ENCODE measurements around the gene IGFBP5. TPM values are rescaled to one million over a fixed set of nuclear protein-coding genes. Genes with fewer than 3 reads are reported as not detected.

IGFBP5 gene
- total and polyA plus RNA-seq, 2 donors (not counting 3 experiments of a cell fraction or from before 2014, with no cell fraction given), result 0.06 TPM; not detected in 1

- intact Hi-C loops (cut with micrococcal nuclease), result no loop called here
- Histone ChIP-seq H3K27me3 (ENCODE audit: control insufficient read depth in 2 of 2, insufficient read depth in 2 of 2, low read length in 2 of 2) (peaks cover 0 to 5% of the 10 kb centered on the region in 2 experiments), H4K20me1 (replicated peaks; ENCODE audit: control insufficient read depth, extremely low read depth, insufficient read depth, low read length) (no peaks in the 10 kb centered on the region), H2AFZ (ENCODE audit: low read depth, low read length) (no peak overlapping the region), H3K27ac (ENCODE audit: insufficient read depth, low read depth, low read length) (no peak overlapping the region), H3K4me1 (ENCODE audit: control insufficient read depth, extremely low read depth, insufficient read depth, low read length) (no peaks in the 10 kb centered on the region), H3K9me3 (replicated peaks; ENCODE audit: control insufficient read depth, insufficient read depth, low read length) (no peaks in the 10 kb centered on the region), H3K9me1 (replicated peaks; ENCODE audit: control insufficient read depth, extremely low read depth, insufficient read depth, low read length) (no peaks in the 10 kb centered on the region), H3K4me2 (ENCODE audit: insufficient read depth, low read length) (no peak overlapping the region), H3K36me3 (ENCODE audit: control insufficient read depth in 2 of 2, extremely low read depth in 1 of 2, insufficient read depth in 2 of 2, low read length in 2 of 2) (no peaks in the 10 kb centered on the region), H3K79me2 (ENCODE audit: control insufficient read depth, insufficient read depth, low read length) (no peaks in the 10 kb centered on the region), H3K4me3 (replicated peaks in 1 of 3; ENCODE audit: insufficient read depth in 1 of 3, low read depth in 1 of 3, low read length in 3 of 3) (no peak overlapping the region), H3K9ac (replicated peaks; ENCODE audit: extremely low read depth, insufficient read depth, low read length) (no peak overlapping the region)
- no TSS peak for BruUV-seq (replicated peaks)
- DNase-seq (ENCODE audit: low read depth, low spot score) (no peak), FAIRE-seq (no peak)
- POLR2A ChIA-PET, result no interaction called here
- dilution Hi-C loops (cut with MboI; ENCODE audit: extremely low pct_ligation_motif_present, low sequenced_read_pairs), result no loop called here
- CTCF ChIA-PET, result no interaction called here
- TF ChIP-seq MYC (IDR thresholded peaks at IDR 0.05; ENCODE audit: low read depth, low read length) (no peak), FOS (IDR thresholded peaks at IDR 0.05; ENCODE audit: borderline replicate concordance, insufficient read depth, low read length) (no peak), EZH2 (IDR thresholded peaks at IDR 0.05; ENCODE audit: borderline replicate concordance, low read depth, low read length, severe bottlenecking) (no peak)
These were observed 69.0 kb downstream of the IGFBP5 start for GRCh38 chr2:216626168-216626874.

- Histone ChIP-seq H2AFZ (ENCODE audit: low read depth, low read length) (no peak overlapping the region), H3K4me2 (ENCODE audit: insufficient read depth, low read length) (no peak overlapping the region), H3K9ac (replicated peaks; ENCODE audit: extremely low read depth, insufficient read depth, low read length) (no peak overlapping the region), H3K4me1 (ENCODE audit: control insufficient read depth, extremely low read depth, insufficient read depth, low read length) (no peaks in the 10 kb centered on the region), H3K9me3 (replicated peaks; ENCODE audit: control insufficient read depth, insufficient read depth, low read length) (no peaks in the 10 kb centered on the region), H3K79me2 (ENCODE audit: control insufficient read depth, insufficient read depth, low read length) (no peaks in the 10 kb centered on the region), H3K9me1 (replicated peaks; ENCODE audit: control insufficient read depth, extremely low read depth, insufficient read depth, low read length) (no peaks in the 10 kb centered on the region), H3K36me3 (ENCODE audit: control insufficient read depth in 2 of 2, extremely low read depth in 1 of 2, insufficient read depth in 2 of 2, low read length in 2 of 2) (no peaks in the 10 kb centered on the region), H4K20me1 (replicated peaks; ENCODE audit: control insufficient read depth, extremely low read depth, insufficient read depth, low read length) (no peaks in the 10 kb centered on the region), H3K27ac (ENCODE audit: insufficient read depth, low read depth, low read length) (no peak overlapping the region), H3K4me3 (replicated peaks in 1 of 3; ENCODE audit: insufficient read depth in 1 of 3, low read depth in 1 of 3, low read length in 3 of 3) (no peak overlapping the region), H3K27me3 (ENCODE audit: control insufficient read depth in 2 of 2, insufficient read depth in 2 of 2, low read length in 2 of 2) (peaks cover 0 to 2% of the 10 kb centered on the region in 2 experiments)
- ChIA-PET CTCF (no interaction called here), POLR2A (no interaction called here)
- intact Hi-C loops (cut with micrococcal nuclease) (no loop called here), dilution Hi-C loops (cut with MboI; ENCODE audit: extremely low pct_ligation_motif_present, low sequenced_read_pairs) (no loop called here)
- DNase-seq (ENCODE audit: low read depth, low spot score), result no peak
- FAIRE-seq, result no peak
- TF ChIP-seq POLR2AphosphoS5 (IDR thresholded peaks at IDR 0.05; ENCODE audit: insufficient read depth, low read depth, low read length) (no peak), POLR2A (IDR thresholded peaks at IDR 0.05; ENCODE audit: low read depth, low read length) (no peak), FOS (IDR thresholded peaks at IDR 0.05; ENCODE audit: borderline replicate concordance, insufficient read depth, low read length) (no peak), MYC (IDR thresholded peaks at IDR 0.05; ENCODE audit: low read depth, low read length) (no peak), EZH2 (IDR thresholded peaks at IDR 0.05; ENCODE audit: borderline replicate concordance, low read depth, low read length, severe bottlenecking) (no peak), GATA2 (IDR thresholded peaks at IDR 0.05; ENCODE audit: insufficient read depth, insufficient read length, low read depth, low read length) (no peak)
- TF ChIP-seq, protein P1, sequence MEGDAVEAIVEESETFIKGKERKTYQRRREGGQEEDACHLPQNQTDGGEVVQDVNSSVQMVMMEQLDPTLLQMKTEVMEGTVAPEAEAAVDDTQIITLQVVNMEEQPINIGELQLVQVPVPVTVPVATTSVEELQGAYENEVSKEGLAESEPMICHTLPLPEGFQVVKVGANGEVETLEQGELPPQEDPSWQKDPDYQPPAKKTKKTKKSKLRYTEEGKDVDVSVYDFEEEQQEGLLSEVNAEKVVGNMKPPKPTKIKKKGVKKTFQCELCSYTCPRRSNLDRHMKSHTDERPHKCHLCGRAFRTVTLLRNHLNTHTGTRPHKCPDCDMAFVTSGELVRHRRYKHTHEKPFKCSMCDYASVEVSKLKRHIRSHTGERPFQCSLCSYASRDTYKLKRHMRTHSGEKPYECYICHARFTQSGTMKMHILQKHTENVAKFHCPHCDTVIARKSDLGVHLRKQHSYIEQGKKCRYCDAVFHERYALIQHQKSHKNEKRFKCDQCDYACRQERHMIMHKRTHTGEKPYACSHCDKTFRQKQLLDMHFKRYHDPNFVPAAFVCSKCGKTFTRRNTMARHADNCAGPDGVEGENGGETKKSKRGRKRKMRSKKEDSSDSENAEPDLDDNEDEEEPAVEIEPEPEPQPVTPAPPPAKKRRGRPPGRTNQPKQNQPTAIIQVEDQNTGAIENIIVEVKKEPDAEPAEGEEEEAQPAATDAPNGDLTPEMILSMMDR (IDR thresholded peaks at IDR 0.05; ENCODE audit: extremely low read depth in 1 of 2, insufficient read depth in 1 of 2, low read depth in 1 of 2, low read length in 2 of 2), result no peak
- TF ChIP-seq, protein P2, sequence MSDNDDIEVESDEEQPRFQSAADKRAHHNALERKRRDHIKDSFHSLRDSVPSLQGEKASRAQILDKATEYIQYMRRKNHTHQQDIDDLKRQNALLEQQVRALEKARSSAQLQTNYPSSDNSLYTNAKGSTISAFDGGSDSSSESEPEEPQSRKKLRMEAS (IDR thresholded peaks at IDR 0.05; ENCODE audit: insufficient read depth, insufficient read length), result no peak
- no TSS peak for BruUV-seq (replicated peaks)
These were observed 71.1 kb downstream of the IGFBP5 start for GRCh38 chr2:216624251-216624650.
